OCI-LY1 (cell line): Measurements from ENCODE around the gene PSMD3.

ENCODE experiments used
- EZH2 ChIP-seq: fragments of 200-600 bp; sonication (generic), shearing (Covaris generic); IDR thresholded peaks from 2 replicates; pipeline ENCODE4 v1.8.0; 2017; ENCODE audit warnings: borderline replicate concordance, mixed run types, mild to moderate bottlenecking, antibody characterized with exemption, low read length, moderate library complexity, mixed read lengths
- TF ChIP-seq, protein P1 (sequence below): fragments of 200-600 bp; sonication (generic), shearing (Covaris generic); IDR thresholded peaks from 2 replicates; pipeline ENCODE4 v1.5.1; 2017; ENCODE audit warnings: mild to moderate bottlenecking, antibody characterized with exemption, low read length, moderate library complexity, mixed read lengths

DNA sequence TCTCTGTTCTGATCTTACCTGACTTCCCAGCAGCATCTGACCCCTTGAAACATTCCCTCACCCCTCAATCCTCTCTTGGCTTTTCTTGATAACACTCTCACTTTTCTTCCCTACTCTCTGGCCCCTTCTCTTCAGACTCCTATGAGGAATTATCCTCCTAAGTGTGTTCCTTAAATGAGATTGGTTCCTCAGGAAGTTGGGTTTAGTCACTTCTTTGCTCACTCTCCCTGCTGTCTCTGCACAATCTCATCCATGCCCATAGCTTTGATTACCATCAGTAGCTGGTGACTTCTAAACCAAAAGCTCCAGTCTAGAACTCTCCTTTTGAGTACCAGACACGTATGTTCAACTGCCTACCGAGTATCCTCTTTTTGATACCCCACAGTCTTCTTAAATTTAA lies 60.6 kb downstream of the PSMD3 start:
- TF ChIP-seq, protein P1, sequence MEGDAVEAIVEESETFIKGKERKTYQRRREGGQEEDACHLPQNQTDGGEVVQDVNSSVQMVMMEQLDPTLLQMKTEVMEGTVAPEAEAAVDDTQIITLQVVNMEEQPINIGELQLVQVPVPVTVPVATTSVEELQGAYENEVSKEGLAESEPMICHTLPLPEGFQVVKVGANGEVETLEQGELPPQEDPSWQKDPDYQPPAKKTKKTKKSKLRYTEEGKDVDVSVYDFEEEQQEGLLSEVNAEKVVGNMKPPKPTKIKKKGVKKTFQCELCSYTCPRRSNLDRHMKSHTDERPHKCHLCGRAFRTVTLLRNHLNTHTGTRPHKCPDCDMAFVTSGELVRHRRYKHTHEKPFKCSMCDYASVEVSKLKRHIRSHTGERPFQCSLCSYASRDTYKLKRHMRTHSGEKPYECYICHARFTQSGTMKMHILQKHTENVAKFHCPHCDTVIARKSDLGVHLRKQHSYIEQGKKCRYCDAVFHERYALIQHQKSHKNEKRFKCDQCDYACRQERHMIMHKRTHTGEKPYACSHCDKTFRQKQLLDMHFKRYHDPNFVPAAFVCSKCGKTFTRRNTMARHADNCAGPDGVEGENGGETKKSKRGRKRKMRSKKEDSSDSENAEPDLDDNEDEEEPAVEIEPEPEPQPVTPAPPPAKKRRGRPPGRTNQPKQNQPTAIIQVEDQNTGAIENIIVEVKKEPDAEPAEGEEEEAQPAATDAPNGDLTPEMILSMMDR = no peak
- no peak for TF ChIP-seq EZH2
